Hepatocyte (in vitro differentiated cells): ENCODE results near the gene TMPRSS3.

ENCODE experiments used
- EZH2 ChIP-seq: fragments of 200-600 bp; sonication (generic); IDR thresholded peaks from 2 replicates; pipeline ENCODE4 v1.6.1; 2016; ENCODE audit warnings: antibody characterized with exemption, mild to moderate bottlenecking, borderline replicate concordance
- EZH2phosphoT487 ChIP-seq: fragments of 200-600 bp; sonication (generic); IDR thresholded peaks from one replicate; pipeline ENCODE4 v1.6.1; 2018; ENCODE audit warnings: antibody characterized with exemption, mild to moderate bottlenecking, low read depth, moderate library complexity; ENCODE audit not compliant: unreplicated experiment, severe bottlenecking
- TF ChIP-seq, protein P1 (sequence below): fragments of 200-600 bp; sonication (generic); IDR thresholded peaks from 2 replicates; pipeline ENCODE4 v1.5.1; 2016; ENCODE audit warnings: antibody characterized with exemption, mild to moderate bottlenecking; ENCODE audit not compliant: poor library complexity

- TF ChIP-seq, protein P1, sequence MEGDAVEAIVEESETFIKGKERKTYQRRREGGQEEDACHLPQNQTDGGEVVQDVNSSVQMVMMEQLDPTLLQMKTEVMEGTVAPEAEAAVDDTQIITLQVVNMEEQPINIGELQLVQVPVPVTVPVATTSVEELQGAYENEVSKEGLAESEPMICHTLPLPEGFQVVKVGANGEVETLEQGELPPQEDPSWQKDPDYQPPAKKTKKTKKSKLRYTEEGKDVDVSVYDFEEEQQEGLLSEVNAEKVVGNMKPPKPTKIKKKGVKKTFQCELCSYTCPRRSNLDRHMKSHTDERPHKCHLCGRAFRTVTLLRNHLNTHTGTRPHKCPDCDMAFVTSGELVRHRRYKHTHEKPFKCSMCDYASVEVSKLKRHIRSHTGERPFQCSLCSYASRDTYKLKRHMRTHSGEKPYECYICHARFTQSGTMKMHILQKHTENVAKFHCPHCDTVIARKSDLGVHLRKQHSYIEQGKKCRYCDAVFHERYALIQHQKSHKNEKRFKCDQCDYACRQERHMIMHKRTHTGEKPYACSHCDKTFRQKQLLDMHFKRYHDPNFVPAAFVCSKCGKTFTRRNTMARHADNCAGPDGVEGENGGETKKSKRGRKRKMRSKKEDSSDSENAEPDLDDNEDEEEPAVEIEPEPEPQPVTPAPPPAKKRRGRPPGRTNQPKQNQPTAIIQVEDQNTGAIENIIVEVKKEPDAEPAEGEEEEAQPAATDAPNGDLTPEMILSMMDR = no peak
- TF ChIP-seq EZH2 (no peak), EZH2phosphoT487 (no peak)
Measured at GRCh38 chr21:42384989-42385388, 10.9 kb downstream of the TMPRSS3 start.
